22Rv1 (cell line): ENCODE results near the gene TLR7.

Source experiments
- H3K27ac ChIP-seq: fragments of 450-650 bp; 2 replicates; pipeline ENCODE4 v1.5.1; 2017
- CTCF ChIP-seq: fragments of 450-650 bp; IDR thresholded peaks from 2 replicates; pipeline ENCODE4 v1.5.1; 2017; ENCODE audit warnings: mild to moderate bottlenecking
- ZFX ChIP-seq: fragments of 450-650 bp; IDR thresholded peaks from 2 replicates; pipeline ENCODE4 v1.6.1; 2017; ENCODE audit warnings: antibody characterized with exemption, borderline replicate concordance

Gene TLR7

GRCh38 chrX:12911122-12911470 is 44.2 kb downstream of the TLR7 start:
- TF ChIP-seq CTCF (no peak), ZFX (no peak)
- no peak overlapping the region for H3K27ac ChIP-seq

- H3K27ac ChIP-seq = no peak overlapping the region
- TF ChIP-seq CTCF = no peak
- TF ChIP-seq ZFX = no peak
Measured at GRCh38 chrX:12912791-12913482, 46.1 kb downstream of the TLR7 start.

- no peak overlapping the region for H3K27ac ChIP-seq
- TF ChIP-seq ZFX (no peak), CTCF (no peak)
Measured at GRCh38 chrX:12917753-12918152, 50.9 kb downstream of the TLR7 start.

GRCh38 chrX:12919051-12919450 is 52.2 kb downstream of the TLR7 start:
- TF ChIP-seq ZFX (no peak), CTCF (no peak)
- H3K27ac ChIP-seq = no peak overlapping the region

GRCh38 chrX:12919620-12920019 is 52.7 kb downstream of the TLR7 start:
- TF ChIP-seq CTCF (no peak), ZFX (no peak)
- H3K27ac ChIP-seq = no peak overlapping the region

GRCh38 chrX:12920990-12921389 is 54.1 kb downstream of the TLR7 start:
- TF ChIP-seq ZFX (no peak), CTCF (no peak)

GRCh38 chrX:12921886-12922598 is 55.2 kb downstream of the TLR7 start:
- TF ChIP-seq ZFX (no peak), CTCF (no peak)
- no peak overlapping the region for H3K27ac ChIP-seq

More at GRCh38 chrX:12920990-12921389, 54.1 kb downstream of the TLR7 start:
- no peak overlapping the region for H3K27ac ChIP-seq
